ENCODE results near the gene WASF3. TPM values are rescaled to one million over a fixed set of nuclear protein-coding genes. Genes with fewer than 3 reads are reported as not detected.

Gene WASF3
- total RNA-seq, 1 donor from 2014 or later, result 22.1 TPM

GRCh38 chr13:26685606-26686005 is 128.1 kb downstream of the WASF3 start:
- no peak for DNase-seq

GRCh38 chr13:26686285-26686684 is 128.8 kb downstream of the WASF3 start:
- no peak for DNase-seq

- no peak for DNase-seq
Measured at GRCh38 chr13:26688286-26688685, 130.8 kb downstream of the WASF3 start.

GRCh38 chr13:26688980-26689379 is 131.5 kb downstream of the WASF3 start:
- DNase-seq, result no peak

GRCh38 chr13:26693749-26694463 is 136.4 kb downstream of the WASF3 start:
- DNase-seq, result no peak

GRCh38 chr13:26694609-26695359 is 137.3 kb downstream of the WASF3 start:
- DNase-seq, result no peak

- no peak for DNase-seq
Measured at GRCh38 chr13:26695360-26695705, 137.8 kb downstream of the WASF3 start.

GRCh38 chr13:26695891-26696311 is 138.4 kb downstream of the WASF3 start:
- no peak for DNase-seq

- DNase-seq, result no peak
Measured at GRCh38 chr13:26697069-26697955, 139.8 kb downstream of the WASF3 start.

GRCh38 chr13:26698392-26699196 is 141.1 kb downstream of the WASF3 start:
- peak; percentile 77 for DNase-seq

GRCh38 chr13:26699197-26699490 is 141.7 kb downstream of the WASF3 start:
- DNase-seq, result no peak

GRCh38 chr13:26705536-26705935 is 148.1 kb downstream of the WASF3 start:
- no peak for DNase-seq

- no peak for DNase-seq
Measured at GRCh38 chr13:26706381-26706780, 148.9 kb downstream of the WASF3 start.

- DNase-seq, result peak; percentile 9
Measured at GRCh38 chr13:26707122-26708006, 149.9 kb downstream of the WASF3 start.

GRCh38 chr13:26708007-26708297 is 150.5 kb downstream of the WASF3 start:
- no peak for DNase-seq

GRCh38 chr13:26709461-26709860 is 152.0 kb downstream of the WASF3 start:
- no peak for DNase-seq

- no peak for DNase-seq
Measured at GRCh38 chr13:26710166-26710565, 152.7 kb downstream of the WASF3 start.

- no peak for DNase-seq
Measured at GRCh38 chr13:26711211-26711610, 153.7 kb downstream of the WASF3 start.

GRCh38 chr13:26713341-26713740 is 155.9 kb downstream of the WASF3 start:
- no peak for DNase-seq

GRCh38 chr13:26716984-26717383 is 159.5 kb downstream of the WASF3 start:
- no peak for DNase-seq

- no peak for DNase-seq
Measured at GRCh38 chr13:26718146-26718545, 160.7 kb downstream of the WASF3 start.

All from occipital lobe (tissue), 2 donors.